GM19468 (cell line): Measurements from ENCODE around the gene RERGL.
"Not testable (repeated sequence)": the region's sequence is repeated elsewhere in the genome, so short reads cannot be mapped to it uniquely, and the experiment has no call there.

ENCODE experiments used
- ATAC-seq: cut with Tn5 transposase; IDR thresholded peaks from one replicate; pipeline ENCODE4 v1.9.1; 2021; ENCODE audit warnings: mild to moderate bottlenecking, moderate library complexity, moderate number of reproducible peaks; ENCODE audit not compliant: unreplicated experiment; ENCODE audit errors: extremely low read depth

The RERGL gene, protein sequence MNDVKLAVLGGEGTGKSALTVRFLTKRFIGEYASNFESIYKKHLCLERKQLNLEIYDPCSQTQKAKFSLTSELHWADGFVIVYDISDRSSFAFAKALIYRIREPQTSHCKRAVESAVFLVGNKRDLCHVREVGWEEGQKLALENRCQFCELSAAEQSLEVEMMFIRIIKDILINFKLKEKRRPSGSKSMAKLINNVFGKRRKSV

DNA sequence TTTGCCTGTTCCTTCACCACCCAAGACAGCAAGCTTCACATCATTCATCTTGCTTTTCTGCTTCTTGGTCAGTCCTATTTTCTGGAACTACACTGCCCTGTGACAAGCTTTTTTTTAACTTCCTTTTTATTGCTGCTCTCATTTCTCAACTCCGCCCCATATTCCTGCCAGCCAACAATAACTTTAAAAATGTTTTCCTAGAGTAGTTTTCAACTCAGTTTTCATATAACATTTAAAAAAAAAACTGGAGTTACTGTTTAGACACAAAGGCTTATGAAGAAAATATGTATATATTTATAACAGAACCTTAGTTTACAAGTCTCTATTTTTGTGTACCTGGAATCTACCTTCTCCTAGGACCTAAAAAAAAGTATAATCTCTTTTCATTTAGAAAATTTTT is at the start of gene RERGL:
TSS of gene RERGL (minus strand) at position 101 of the 400 bp plus-strand sequence. CDS start at position 48, 53 bp downstream.
- ATAC-seq: no peak

DNA sequence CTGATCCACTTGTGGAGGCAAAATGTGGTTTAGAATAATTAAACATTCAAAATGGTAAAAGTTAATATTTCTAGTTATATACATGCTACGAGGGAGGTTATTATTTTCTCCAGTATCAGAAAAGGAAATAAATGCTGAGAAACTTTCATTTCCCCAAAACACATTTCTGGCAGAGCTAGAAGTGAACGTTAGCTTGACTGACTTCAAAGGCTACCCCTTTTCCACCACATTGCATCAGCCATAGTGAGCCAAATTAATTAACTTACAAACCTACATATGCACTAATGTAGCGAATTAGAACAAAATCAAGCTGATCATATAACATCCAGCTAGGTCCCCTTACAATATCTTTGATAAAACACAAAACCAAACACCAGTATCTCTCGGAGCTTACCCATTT is 49.3 kb upstream of the RERGL start:
- ATAC-seq: no peak

DNA sequence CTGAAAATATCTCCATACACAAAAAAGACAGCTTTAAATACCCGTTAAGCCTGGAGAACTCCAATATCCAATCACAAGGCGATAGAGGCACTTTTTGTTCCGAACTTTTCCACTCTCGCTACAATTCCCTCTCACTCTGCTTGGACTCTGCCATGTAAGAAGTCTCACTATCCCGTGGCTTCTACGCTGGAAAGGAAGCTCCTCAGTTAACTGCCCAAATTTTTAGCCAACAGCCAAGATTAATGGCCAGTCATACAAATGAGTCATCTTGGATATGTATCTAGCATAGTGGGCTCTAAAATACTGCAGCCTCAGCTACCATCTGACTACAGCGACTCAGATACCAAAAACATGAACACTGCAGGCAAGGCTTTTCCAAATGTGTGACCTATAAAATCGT is 45.5 kb upstream of the RERGL start:
- no peak for ATAC-seq

DNA sequence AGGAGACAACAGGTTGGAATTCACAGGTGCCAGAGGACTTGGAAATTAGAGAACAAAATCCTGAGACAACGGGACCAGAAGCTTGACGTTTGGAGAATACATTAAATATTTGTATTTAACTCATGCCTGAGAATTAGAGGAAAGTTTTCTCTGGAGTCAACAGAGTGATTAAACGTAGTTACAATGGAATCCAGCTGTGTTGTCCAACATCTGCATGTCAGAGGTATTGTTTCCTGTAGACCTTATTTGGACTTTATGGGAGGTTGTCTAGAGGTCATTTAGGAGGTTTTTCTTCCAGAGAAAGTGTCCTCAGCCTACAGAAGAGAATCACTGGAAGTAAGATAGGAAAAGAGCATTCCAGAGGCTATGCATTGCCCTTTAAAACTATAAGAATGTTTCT is 45.1 kb upstream of the RERGL start:
- ATAC-seq: no peak

DNA sequence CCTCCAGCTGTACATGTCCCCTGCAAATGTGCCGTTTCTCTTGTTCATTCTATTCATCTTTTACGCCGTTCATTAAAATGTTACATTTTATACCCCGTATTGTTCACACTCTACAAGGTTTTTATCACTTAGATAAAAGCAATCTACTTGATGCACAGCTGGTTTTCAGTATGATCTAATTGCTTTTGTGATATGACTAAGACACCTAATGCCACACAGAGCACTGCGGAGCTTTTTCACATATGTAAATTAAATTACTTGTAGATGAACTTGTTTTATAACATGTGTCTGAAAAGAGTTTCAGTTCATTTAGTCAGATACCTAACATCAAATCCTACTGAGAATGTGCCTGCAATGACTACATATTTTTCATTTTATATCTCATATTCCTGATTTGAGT is 40.9 kb upstream of the RERGL start:
- ATAC-seq: no peak

DNA sequence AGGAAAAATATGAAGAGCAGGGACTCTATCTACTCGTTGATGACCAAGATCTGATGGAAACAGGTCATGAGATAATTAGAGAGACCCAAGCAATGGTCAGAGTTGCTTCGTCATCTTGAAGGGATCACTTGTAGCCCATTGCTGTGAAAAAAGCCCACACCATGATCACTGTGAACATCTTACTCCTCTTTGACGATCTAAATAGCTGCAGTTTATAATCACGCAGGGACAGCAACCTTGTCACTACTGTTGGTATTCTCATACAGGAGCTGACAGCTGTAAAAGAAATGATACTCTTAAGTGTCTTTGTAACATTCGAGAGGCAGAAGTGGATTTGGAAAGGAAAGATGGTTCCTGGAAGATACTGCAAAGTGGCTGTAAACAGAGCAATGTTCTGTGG is 33.7 kb upstream of the RERGL start:
- no peak for ATAC-seq

DNA sequence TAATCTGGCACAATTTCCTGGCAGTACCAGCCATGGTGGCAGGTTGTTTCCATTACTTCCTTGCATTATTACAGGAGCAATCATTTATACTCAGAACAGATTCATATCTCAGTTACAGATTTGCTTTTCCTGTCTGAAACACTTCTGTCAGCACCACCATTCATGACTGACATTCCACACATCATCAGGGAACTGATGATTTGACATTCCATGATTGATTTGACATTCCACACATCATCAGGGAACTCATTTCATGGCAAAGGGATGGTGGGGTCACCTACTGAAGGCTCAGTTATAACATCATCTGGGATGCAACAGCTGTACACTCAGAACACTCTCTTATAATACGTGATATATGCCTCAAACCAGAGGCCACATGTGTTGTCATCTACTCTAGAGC is 30.9 kb upstream of the RERGL start:
- no peak for ATAC-seq

DNA sequence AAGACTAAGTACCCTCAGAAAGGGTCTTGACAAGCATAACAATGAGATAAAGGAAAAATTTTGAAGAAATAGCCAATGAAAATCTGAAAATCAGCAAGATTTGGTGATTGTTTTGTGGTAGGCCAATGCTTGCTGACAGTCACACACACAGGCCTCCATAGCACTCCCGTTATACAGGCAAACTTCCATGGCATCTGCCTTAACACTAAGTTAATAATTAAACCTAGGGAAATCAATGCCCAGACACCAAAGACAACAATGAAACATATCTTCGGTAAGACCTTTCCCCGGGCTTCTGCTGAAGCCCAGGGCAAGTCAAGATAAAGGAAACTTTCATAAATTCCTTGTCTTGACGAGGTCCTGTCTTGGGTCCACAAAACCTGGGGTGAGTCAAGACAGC is 18.6 kb upstream of the RERGL start:
- ATAC-seq: no peak

DNA sequence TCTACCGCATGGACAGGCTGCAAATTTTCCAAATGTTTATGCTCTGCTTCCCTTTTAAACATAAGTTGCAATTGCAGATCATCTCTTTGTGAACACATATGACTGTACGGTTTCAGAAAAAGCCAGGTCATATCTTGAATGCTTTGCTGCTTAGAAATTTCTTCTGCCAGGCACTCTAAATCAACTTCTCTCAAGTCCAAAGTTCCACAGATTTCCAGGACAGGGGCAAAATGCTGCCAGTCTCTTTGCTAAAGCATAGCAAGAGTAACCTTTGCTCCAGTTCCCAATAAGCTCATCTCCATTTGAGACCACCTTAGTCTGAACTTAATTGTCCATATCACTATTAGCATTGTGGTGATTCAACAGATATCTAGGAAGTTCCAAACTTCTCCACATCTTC is 13.6 kb upstream of the RERGL start:
- no peak for ATAC-seq

DNA sequence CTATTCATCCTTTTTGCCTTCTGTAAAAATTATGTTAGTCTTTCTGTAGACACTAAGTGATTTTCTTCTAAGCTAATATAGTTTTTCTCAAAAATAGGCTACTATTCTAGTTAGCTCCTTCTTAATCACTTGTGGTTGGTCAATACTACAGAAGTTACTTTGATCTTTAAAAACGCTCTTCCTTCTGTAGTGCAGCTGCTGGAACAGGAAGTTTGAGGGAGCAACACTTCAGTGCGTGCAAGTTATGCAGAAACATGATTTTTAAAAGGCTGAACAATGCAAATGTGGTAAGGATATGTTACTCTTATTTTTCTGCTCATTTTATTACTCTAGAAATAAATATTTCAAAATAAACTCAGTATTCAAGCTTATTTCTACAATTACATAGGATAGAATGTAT is 11.1 kb upstream of the RERGL start:
- ATAC-seq: no peak

DNA sequence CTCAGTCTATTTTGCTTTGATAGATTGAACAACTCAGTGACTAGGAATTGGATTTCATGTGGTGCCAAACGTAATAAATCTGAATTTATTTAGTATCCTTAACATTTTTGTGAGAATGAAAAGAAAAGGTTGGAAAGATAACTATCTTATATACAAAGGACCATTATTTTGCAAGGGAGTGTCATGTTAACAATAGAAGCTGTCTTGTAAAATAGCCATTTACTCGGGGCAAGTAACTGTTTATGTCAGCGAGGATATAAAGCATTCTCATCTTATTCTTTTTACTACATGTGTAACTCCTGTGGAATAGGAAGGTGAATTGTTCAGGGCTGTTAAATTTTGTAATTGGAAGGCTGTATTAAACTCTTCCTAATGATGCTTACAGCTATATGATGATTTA is 5.9 kb downstream of the RERGL start:
- no peak for ATAC-seq

DNA sequence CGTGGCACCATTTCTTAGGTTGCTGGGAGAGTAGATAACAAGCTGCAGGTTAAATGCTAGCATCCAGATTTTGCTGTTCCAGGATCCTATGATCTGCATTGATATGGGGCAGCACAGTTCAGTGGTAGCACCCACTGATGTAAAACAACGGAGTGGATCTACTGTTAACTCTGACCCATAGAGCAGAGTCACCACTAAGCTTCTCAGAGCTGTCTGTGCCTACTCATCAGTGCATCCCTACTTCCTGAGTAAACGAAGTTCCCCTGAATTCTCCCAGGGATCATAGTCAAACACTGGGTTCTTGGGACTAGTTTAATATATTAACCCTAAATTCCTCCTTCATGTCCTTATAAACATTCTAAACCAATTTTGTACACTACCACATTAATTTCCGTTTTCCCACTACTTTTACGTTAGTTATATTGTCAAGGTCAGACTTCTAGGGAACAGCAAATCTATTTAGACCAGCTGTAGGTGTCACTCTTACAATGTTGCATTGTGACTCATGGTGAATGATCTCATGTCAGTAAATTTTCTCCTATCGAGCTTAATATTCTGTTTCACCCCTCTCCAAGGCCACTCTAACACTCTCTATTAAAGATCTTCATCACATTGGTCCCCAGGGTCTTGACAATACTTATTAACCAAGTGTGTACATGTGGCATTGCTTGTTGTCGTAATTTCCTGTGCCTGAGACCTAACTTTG is 10.3 kb downstream of the RERGL start:
- no peak for ATAC-seq

DNA sequence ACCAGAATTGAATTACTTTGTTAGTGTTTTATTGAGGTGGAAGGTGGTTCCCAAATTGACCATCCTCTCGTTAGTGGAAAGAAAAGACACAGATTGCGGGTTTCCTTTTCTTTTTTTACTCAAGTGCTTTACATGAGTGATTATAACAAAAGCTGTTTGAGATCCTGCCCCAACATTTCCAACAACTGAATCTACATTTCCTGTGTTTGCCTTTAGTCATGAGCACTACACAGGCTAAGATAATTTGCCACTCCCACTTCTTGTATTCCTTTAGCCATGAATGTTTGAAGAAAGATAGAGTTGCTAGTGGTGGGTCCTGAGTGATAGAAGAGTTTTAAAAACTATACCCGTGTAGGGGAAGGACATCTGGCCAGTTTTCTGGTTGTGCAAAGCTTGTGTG is 16.0 kb downstream of the RERGL start:
- ATAC-seq: no peak

DNA sequence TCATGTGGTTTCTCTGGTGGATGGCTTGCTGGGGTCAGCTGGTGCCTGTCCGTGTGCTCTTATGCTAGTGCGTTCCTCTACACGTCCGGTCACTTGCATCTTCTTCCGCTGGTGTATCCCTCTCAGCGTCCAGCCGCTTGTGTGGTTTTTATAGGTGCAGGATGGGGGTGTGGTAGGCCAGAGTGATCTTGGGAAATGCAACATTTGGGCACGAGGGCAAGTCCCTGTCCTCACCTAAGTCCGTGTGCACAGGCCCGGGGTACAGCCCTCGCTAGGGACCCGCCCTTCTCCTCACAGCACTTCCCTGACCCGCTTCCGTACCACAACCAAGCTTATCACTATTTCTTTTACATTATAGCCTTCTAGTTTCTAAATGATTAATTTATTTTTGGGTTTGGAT is 17.3 kb downstream of the RERGL start:
- ATAC-seq: no peak

DNA sequence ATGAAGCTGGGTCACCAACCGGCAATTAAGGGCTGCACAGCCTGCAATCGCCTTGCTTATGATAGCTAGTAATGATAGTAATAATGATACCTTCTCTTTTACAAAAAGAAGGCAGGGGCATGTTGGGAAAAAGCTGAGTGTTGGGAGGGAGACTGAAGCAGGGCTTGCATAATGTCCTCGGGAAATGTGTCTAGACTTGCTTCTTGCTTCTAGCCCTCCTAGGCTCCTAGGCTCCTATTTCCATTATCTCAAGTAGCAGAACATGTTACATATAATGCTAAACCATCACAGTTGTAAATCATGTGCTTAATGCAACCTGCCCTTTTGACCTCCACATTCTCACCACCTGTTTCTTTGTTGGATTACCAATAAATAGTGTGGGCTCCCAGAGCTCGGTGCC is 18.7 kb downstream of the RERGL start:
- ATAC-seq: no peak

DNA sequence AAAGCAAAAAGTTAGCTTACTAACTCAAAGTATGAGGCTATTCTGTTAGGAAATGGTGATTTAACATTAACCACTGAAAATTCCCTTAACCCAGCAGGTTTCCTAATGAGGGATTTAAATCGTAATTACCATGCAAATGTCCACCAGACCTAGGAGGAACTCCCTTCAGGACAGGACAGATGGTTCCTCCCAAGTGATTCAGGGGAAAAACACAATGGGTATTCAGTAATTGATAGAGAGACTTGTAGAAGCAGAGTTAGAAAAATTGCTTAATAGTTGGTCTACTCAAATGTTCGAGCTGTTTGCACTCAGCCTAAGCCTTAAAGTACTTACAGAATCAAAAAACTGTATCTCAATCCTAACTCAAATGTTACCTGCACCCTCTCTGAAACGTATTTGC is 21.6 kb downstream of the RERGL start:
- ATAC-seq: no peak

DNA sequence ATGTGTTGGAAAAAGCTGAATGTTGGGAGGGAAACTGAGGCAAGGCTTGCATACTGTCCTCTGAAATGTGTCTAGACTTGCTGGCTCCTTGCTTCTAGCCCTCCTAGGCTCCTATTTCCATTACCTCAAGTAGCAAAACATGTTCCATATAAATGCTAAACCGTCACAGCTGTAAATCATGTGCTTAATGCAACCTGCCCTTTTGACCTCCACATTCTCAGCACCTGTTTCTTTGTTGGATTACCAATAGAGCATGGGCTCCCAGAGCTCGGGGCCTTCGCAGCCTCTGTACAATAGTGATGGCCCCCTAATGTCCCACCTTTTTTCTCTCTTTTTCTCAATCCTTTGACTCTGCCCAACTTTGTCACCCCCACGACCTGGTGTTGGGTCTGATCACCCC is 23.3 kb downstream of the RERGL start:
- no peak for ATAC-seq

DNA sequence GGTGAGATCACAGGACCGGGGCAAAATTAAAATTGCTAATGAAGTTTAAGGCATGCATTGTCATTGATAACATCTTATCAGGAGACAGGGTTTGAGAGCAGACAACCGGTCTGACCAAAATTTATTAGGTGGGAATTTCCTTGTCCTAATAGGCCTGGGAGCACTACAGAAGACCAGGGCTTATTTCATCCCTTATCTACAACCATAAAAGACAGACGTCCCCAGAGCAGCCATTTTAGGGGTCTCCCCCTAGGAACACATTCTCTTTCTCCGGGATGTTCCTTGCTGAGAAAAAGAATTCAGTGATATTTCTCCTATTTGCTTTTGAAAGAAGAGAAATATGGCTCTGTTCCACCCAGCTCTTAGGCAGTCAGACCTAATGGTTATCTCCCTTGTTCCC is 27.1 kb downstream of the RERGL start:
- not testable (repeated sequence) for ATAC-seq

DNA sequence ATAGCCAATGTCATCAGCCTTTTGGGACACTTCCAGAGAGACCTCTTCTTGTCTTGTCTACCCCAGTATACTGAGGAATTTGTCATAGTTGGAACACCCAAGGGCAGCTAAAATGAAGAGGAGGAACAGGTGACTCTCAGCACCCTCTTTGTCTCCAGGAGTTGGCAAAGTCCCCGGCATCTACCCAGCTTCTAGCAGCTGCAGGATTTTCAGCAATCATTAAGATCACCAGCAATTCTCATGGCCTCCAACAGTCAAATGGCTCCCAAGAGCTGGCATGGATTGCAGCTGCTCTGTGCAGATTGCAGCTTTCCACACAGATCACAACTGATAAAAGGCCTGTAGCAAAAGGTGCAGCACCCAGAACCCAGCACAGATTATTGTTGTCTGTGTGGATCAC is 32.9 kb downstream of the RERGL start:
- ATAC-seq: no peak

DNA sequence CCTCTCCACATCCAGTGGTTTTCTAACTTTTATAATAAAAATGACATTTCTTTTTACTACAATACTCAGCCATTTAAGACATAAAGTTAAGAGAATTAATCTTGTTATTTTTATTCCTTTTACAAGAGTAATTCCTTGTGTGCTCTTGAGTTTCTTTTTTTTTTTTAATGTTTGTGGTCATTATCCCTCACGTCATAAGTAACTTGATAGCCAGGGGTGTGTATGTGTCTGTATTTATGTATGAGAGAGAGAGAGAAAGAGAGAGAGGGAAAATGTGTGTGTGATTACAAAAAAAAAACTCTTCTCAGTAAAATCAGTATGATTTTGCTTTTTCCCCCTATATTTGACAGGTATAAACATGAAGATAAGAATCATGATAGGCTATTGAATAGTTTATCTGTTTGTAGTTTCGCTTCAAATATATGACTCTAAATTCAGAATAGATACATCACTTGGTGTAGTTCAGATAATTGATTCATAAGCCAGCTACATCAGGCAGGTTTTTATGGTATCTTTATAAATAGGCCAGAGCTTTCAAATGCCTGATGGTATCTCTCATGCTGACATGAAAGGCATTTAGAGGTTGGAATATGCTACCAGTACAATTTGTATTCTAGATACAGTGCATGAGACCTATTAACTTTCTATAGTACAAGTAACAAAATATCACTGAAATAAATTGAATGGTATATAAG is 34.9 kb downstream of the RERGL start:
- no peak for ATAC-seq

DNA sequence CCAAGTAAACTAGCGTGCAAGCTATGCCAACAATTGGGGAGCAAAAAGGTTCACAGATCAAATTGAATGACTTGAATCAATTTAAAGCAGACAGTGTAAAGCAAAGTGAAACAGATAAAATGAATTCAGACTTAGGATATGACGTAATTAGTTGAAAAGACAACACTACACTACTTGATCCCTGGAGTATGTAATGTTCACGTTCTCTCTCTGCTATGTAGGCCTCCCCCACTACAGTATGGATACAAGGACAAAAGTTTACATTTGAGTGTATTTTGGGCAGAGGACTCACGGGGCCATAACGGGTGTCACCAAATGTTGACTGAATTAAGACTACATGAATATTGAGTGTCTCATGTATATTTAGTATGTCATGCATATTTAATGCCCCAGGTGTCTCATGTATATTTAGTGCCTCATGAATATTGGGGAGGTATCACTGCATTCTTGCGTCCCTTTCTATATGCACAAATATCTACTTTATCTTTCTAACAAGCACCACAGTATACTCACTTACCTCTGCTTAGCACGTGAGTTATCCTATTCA is 44.5 kb downstream of the RERGL start:
- ATAC-seq: no peak
